SIG-M5 treated with dmso at 0.1 percent for 504 hours (cell line): ENCODE data around the gene MRPL24.
"Not testable (repeated sequence)": the region's sequence is repeated elsewhere in the genome, so short reads cannot be mapped to it uniquely, and the experiment has no call there.

Experiments
- DNase-seq: peaks from one replicate; lab custom pipeline; 2025; ENCODE audit not compliant: unreplicated experiment; lab: John Stamatoyannopoulos, UW

MRPL24 gene

DNA sequence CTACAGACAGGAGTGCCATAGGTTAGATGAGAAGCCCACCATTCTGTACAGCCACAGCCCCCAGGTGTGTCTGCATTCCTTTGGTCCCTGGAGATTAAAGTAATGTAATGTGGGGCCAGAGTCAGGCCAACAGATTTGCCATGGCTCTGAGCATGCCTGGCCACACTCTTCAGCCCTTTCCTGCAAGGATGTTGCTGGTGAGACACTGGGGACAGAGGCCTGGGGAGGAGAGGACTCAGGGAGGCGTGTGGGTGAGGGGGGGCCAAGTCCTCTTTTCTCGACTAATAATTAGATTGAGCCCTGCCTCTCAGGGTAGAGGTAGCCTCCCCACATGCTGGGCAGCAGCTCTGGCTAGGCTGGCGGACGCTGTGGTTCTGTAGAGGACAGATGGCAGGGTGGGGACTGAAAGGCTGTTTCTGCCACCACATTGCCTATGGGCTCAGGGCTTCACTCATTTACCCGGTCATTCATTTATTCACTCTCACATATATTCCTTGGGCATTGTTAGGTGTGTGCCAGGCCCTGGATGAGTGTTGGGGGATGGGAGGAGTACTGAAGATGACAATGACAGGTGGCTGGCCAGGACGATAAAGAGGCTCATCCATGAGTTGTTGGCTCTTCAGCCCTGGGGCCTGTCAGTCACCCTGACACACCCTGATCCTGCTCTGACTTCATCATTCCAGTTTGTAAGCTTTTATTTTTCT is 19.4 kb upstream of the MRPL24 start:
- DNase-seq, result no peak

GRCh38 chr1:156757572-156758253 is 16.8 kb upstream of the MRPL24 start:
- DNase-seq, result not testable (repeated sequence)

DNA sequence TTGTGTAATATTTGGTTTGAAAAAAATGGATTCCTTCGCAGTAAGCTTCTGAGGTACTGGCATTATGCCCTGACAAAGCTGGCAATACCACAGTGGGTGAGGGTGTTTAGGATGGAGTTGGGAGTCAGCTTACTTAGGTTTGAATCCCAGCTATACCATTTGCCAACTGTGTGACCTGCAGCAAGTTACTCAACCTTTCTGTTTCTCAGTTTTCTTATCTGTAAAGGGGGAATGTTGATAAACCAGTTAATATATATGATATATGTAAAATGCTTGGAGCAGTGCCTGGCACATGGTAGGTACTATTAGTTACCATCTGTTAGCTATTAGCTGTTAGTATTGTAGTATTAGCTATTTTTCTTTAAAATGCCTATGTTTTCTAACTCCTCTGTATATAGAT is 15.5 kb upstream of the MRPL24 start:
- DNase-seq, result no peak

- no peak for DNase-seq
Observed at GRCh38 chr1:156755527-156755950, 14.7 kb upstream of the MRPL24 start.

- DNase-seq, result peak; percentile 36
Observed at GRCh38 chr1:156754219-156754618, 13.3 kb upstream of the MRPL24 start.

DNA sequence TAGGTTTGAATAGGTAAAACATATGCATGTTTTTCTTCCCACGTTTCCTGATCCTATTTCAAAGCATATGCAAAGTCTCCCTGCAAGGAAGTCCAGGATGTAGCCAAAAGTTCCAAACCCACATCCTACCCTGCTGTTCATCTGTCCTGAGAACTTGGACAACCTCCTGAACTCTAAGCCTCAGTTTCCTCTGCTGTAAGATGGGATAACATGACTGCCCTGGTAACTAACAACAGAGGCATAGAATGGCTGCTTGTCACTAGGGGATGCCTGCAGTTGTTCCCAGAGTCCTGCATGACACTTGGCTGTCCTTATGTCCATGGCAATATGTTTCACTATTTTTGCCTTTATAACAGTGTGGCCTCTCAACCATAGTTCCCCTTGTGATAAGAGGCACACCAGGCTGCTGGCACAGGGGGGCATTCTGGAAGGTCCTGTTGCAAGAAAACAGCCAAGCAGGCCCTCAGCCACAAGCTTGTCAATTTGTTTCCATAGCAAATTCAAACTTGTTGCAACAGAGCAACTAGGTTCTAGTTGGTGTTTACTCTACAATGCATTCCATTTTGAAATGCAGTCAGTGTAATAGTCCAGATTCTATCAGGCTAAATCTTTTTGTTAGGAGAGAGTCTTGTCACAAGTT is 12.1 kb upstream of the MRPL24 start:
- DNase-seq, result peak; percentile 52

GRCh38 chr1:156751757-156752481 is 11.0 kb upstream of the MRPL24 start:
- peak; percentile 96 for DNase-seq

DNA sequence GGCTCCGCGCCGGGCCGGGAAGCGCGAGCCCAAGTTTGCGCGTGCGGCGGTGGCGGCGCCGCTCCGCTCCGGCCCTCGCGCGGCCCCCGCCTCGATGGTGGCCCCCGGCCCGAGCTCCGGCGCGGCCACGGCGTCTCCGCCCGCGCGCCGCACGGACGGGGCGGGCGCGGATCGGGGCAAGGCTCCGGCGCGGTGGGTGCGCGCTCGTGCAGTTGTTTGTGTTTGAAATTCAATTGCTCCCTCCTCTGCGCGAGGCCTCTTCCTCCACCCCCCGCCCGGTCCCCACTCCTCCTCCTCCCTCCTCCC is 10.5 kb upstream of the MRPL24 start, which contains the start of gene HDGF:
TSS of gene HDGF (minus strand) at position 225 of the 306 bp plus-strand sequence. CDS start 246 bp downstream, outside the sequence.
- DNase-seq, result no peak

DNA sequence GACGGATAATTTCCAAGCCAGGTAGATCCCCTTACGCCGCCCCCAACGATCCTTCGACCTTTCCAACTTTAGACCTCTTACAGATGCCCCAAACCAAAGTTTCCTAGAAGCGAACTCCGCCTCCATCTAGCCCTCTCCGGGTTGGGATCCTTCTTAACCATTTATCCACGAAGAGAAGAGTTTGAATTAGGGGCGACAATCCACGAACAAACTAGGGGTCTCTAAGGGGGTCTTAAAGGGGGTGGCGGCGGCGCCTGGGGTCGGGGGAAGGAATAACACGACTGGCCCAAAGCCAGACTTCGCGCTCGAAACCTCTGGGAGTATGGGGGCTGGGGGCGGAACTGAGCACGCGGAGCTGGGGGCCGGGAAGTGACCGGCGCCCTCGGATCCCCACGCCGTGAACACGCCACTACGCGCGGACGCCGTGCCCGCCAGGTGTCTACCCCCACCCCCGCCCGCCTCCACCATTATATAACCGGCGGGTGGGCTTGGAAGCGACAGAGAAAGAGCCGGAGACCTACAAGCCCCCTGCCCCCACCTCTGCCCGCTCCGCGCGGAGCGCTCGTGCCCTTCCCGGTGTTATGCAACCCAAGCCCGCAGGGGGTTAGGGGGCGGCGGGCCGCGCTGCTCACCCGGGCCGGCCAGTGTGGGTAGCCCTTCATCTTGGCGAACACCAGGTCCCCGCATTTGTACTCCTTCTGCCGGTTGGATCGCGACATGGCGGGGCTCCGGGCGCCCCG is 10.0 kb upstream of the MRPL24 start:
- DNase-seq, result peak; percentile 55

DNA sequence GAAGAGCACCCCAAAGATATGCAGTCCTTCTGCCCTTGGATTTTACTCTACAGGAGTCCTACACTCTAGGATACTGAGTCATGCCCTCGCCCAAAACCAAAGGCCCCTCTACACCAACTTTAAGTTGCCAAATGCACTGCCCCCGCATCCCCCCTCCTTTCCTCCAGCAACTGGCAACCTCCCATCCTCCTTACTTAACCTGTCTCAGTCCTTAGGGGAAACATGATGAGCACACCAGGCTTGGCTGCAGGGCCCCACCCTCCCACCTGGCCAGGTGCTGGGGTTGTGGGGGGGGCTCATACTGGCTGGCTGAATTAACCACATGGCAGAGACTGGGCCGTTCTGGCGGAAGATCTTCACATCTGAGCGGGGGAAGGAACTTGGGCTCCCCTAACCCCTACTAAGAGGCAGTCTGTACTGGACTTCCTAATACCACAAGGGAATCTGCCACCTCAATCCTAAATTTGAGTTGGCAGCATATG is 9.3 kb upstream of the MRPL24 start:
- peak; percentile 85 for DNase-seq

DNA sequence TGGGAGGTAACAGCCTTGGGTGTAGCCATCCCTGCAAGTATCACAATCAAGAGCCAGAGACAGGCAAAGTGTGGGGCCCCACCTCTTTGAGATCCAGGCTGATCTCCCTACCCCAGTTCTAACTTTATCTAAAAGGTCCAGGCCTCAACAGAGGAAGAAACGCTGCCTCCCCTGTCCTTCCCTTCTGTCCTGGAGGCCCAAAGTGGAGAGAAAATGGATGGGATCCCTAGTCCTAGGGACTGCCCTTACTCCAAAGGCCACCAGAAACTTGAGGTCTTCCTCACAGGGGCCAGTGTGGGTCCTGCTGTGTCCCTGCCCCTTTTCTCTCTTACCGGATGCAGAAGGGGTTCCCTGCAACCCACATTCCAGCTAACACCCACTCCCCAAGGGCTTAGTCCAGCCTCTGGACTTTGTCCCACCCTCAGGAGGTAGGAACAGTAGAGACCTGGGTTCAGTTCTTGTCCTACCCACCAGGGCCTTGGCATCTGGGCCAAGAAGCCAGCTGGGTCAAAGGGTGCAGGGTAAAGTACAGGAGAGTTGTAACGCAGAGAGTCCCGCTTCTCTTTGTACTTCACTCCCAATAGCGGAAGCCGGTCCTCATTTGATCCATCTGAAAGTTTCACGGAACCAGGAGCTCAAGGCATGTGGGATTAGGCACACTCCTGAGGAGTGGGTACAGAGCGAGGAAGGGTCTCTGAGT is 8.7 kb upstream of the MRPL24 start:
- DNase-seq, result no peak

- peak; percentile 57 for DNase-seq
Observed at GRCh38 chr1:156748670-156749418, 8.0 kb upstream of the MRPL24 start.

GRCh38 chr1:156747742-156748669 is 7.1 kb upstream of the MRPL24 start:
- DNase-seq, result no peak

DNA sequence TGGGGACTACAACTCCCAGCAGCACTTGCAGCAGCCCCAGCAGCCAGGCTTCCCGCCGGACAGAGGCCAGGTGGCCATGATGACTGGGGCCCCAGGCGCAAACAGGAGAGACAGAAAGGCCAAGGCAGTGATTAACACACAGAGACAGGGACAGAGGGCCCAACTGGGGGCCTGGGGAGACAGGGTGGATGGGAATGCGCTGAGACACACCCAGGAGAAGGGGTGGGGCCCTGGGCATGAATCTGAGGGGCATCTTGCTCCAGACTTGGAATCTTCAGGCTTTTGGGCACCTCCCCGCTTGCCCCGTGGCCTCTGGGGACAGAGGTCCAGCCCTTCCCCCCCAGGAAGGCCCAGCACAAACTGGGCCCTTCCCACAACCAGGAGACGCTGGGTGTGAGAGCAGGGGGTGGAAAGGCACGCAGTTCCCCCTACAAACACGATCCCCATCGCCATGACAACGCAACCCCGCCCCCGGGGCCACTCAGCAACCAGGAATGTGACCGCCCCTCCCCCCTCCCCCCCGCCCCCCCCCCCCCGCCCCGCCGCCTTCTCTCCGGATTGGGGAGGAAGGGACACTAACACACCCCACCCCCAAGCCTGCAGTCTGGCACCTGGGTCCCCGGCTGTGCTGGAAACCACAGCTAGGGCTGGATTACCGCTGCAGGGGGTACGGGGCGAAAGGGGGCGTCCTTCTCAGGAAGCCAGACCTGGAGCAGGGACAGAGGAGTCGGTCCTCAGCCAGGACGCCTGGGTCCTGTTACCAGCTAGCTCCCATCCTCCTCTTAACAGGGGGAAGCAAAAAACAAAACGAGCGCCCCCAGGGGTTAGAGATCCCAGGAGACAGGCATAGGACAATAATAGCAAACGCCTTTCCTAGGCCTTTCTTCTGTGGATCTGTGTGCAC is 6.1 kb upstream of the MRPL24 start:
- DNase-seq, result peak; percentile 84

GRCh38 chr1:156746406-156746727 is 5.5 kb upstream of the MRPL24 start:
- no peak for DNase-seq

DNA sequence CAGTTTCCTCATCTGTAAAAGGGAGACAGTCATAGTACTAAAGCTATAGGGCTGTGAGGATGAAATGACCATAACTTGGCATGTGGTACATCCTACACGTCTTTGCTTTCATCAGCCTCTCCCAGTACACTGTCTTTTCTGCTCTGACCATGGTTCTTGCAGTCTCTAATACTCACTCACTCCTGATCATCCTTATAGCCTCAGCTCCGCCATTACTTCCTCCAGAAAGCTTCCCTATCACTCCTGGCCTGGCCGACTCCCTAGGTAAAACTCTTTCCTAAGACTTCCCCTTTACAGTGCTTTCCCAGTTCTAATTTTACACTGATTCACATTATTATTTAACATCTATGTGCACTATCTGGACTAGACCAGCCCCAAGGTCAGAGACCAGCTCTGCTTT is 5.0 kb upstream of the MRPL24 start:
- no peak for DNase-seq

- DNase-seq, result no peak
Observed at GRCh38 chr1:156744786-156745419, 4.0 kb upstream of the MRPL24 start.
